K562 (cell line): ENCODE results near the gene MYLIP. TPM values are rescaled to one million over a fixed set of nuclear protein-coding genes. Genes with fewer than 3 reads are reported as not detected.
A peak's percentile ranks its signal among the peaks of the same experiment; 100 is the strongest.
"Not testable (repeated sequence)": the region's sequence is repeated elsewhere in the genome, so short reads cannot be mapped to it uniquely, and the experiment has no call there.

Source experiments
- ATAC-seq: fragments of 200-7000 bp; cut with Tn5 transposase; 3 replicates; pipeline ENCODE4 v1.9.1; 2020; ENCODE audit warnings: moderate library complexity
- BruUV-seq: library from RNA; stranded (reverse); fragments of 400-500 nt; replicated peaks from 2 replicates; lab custom pipeline; 2021; lab: Mats Ljungman, UMichigan
- CTCF ChIA-PET: fragments of 300-600 bp; formaldehyde crosslinking; extraction: SDS; loops from one replicate; lab custom pipeline; 2021; ENCODE audit warnings: low intra/inter-chr PET ratio; lab: Yijun Ruan, JAX
- POLR2A ChIA-PET: fragments of 300-600, 350-650 bp; sonication (Branson Sonifier 250); formaldehyde crosslinking; extraction: SDS; loops from one replicate; lab custom pipeline; 2021; ENCODE audit warnings: antibody characterized with exemption, inconsistent platforms; lab: Yijun Ruan, JAX
- DNase-seq, 4 experiments: peaks; one replicate each; pipeline versions ENCODE4 v3.0.0 to v3.0.0-alpha.2; 2011 to 2018; ENCODE audit warnings: low spot score in 3 of 4, mixed read lengths in 3 of 4; ENCODE audit errors: extremely low read depth in 1 of 4
- FAIRE-seq: peaks from 2 replicates; lab custom pipeline; 2011; peaks lifted over from hg19 to GRCh38; lab: Jason Lieb, UNC
- H2AFZ ChIP-seq: 2 replicates; pipeline ENCODE4 v1.6.0; 2011; ENCODE audit warnings: low read depth, low read length, control low read depth, inconsistent platforms
- H3K27ac ChIP-seq: fragments of 200-600 bp; 3 replicates; pipeline ENCODE4 v1.8.0; 2011; ENCODE audit warnings: low read depth, mild to moderate bottlenecking, control low read depth, inconsistent platforms, low read length, moderate library complexity, mixed read lengths; ENCODE audit errors: extremely low read depth
- H3K27me3 ChIP-seq, 2 experiments: fragments of 300-600 bp in 1 of 2; 2 replicates in 1 of 2; 3 replicates in 1 of 2; pipeline versions ENCODE4 v1.6.0 to v1.8.0; 2011; ENCODE audit warnings: inconsistent platforms in 2 of 2, low read length in 2 of 2, mild to moderate bottlenecking in 1 of 2, mixed read lengths in 1 of 2, moderate library complexity in 1 of 2; ENCODE audit not compliant: control insufficient read depth in 2 of 2, insufficient read depth in 2 of 2
- H3K36me3 ChIP-seq: fragments of 300-600 bp; 3 replicates; pipeline ENCODE4 v1.8.0; 2011; ENCODE audit warnings: mild to moderate bottlenecking, low read length, inconsistent platforms; ENCODE audit not compliant: control insufficient read depth, insufficient read depth
- H3K4me1 ChIP-seq, 2 experiments: fragments of 200-600 bp in 1 of 2; replicated peaks in 1 of 2; 2 replicates in 1 of 2; 3 replicates in 1 of 2; pipeline versions ENCODE4 v1.5.1 to v1.8.0; 2011; ENCODE audit warnings: inconsistent platforms in 2 of 2, low read length in 2 of 2, mild to moderate bottlenecking in 1 of 2, mixed read lengths in 1 of 2, moderate library complexity in 1 of 2; ENCODE audit not compliant: control insufficient read depth in 2 of 2, insufficient read depth in 2 of 2
- H3K4me2 ChIP-seq: 2 replicates; pipeline ENCODE4 v1.6.1; 2011; ENCODE audit warnings: low read length, control low read depth, inconsistent platforms, mixed read lengths; ENCODE audit not compliant: insufficient read depth
- H3K4me3 ChIP-seq: fragments of 200-600 bp; sonication (generic), shearing (Covaris generic); 2 replicates; pipeline ENCODE4 v1.5.1; 2016; ENCODE audit warnings: control low read depth, inconsistent platforms
- H3K79me2 ChIP-seq: fragments of 200-600 bp; 3 replicates; pipeline ENCODE4 v1.8.0; 2011; ENCODE audit warnings: low read length, inconsistent platforms; ENCODE audit not compliant: control insufficient read depth, insufficient read depth
- H3K9ac ChIP-seq, 2 experiments: 2 replicates each; pipeline versions ENCODE4 v1.6.0 to v1.6.1; 2011; ENCODE audit warnings: low read depth in 2 of 2, low read length in 2 of 2, control low read depth in 1 of 2, inconsistent platforms in 1 of 2, mild to moderate bottlenecking in 1 of 2, mixed read lengths in 1 of 2; ENCODE audit not compliant: insufficient read depth in 1 of 2
- H3K9me1 ChIP-seq: one replicate; pipeline ENCODE4 v1.6.0; 2011; ENCODE audit warnings: inconsistent platforms, mild to moderate bottlenecking, low read length, moderate library complexity; ENCODE audit not compliant: control insufficient read depth, insufficient read depth
- H3K9me3 ChIP-seq: replicated peaks from 2 replicates; pipeline ENCODE4 v1.5.1; 2011; ENCODE audit warnings: low read depth, low read length, inconsistent platforms; ENCODE audit not compliant: control insufficient read depth, insufficient read depth
- H4K20me1 ChIP-seq: replicated peaks from 2 replicates; pipeline ENCODE4 v1.6.1; 2011; ENCODE audit warnings: low read length, inconsistent platforms, mixed read lengths; ENCODE audit not compliant: control insufficient read depth, insufficient read depth
- BCOR ChIP-seq: fragments of 450-650 bp; IDR thresholded peaks from 2 replicates; pipeline ENCODE4 v1.6.1; 2016
- KDM1A ChIP-seq, 2 experiments: fragments of 450-650 bp; IDR thresholded peaks; 2 replicates each; pipeline ENCODE4 v1.6.1; 2016; ENCODE audit warnings: mild to moderate bottlenecking in 2 of 2
- RAD21 ChIP-seq, 2 experiments: fragments of 250-450 bp in 1 of 2; fragments of 450-650 bp in 1 of 2; sonication (Bioruptor Pico) in 1 of 2; formaldehyde crosslinking in 1 of 2; IDR thresholded peaks in 1 of 2; conservative IDR thresholded peaks in 1 of 2; 2 replicates each; pipeline versions ENCODE4 v1.4.0 to v1.8.0; 2020 to 2022; ENCODE audit warnings: mild to moderate bottlenecking in 2 of 2, moderate library complexity in 1 of 2
- ZEB2 ChIP-seq: fragments of 450-650 bp; IDR thresholded peaks from 2 replicates; pipeline ENCODE4 v1.6.1; 2016
- ZNF146 ChIP-seq: IDR thresholded peaks from one replicate; pipeline ENCODE4 v1.6.1; 2018; ENCODE audit warnings: missing compliant biosample characterization; ENCODE audit not compliant: unreplicated experiment
- WGBS: fragments of 100-300 bp; shearing (Covaris generic); methylation state at CpG from one replicate; pipeline ENCODE4 v1.1.6; 2016; ENCODE audit warnings: low coverage, mixed read lengths; ENCODE audit not compliant: insufficient coverage; ENCODE audit errors: missing lambda C conversion rate; 5-methylcytosine and 5-hydroxymethylcytosine counted together
- in situ Hi-C: fragments of 300-500 bp; cut with MboI; formaldehyde crosslinking; loops from 4 replicates; pipeline ENCODE4 v1.15.0; 2018; ENCODE audit warnings: inconsistent platforms, mixed read lengths
- intact Hi-C: fragments of 100-400 bp; cut with micrococcal nuclease; formaldehyde crosslinking; loops from 2 replicates; pipeline ENCODE4 v1.14.2; 2022
- polyA plus RNA-seq, 8 experiments: library from polyadenylated mRNA; depleted of rRNA in 4 of 8; stranded (reverse) in 5 of 8; unstranded in 3 of 8; fragments of >200 nt; fragmentation: Nextera tagmentation in 2 of 8; fragmentation: Illumina TruSeq in 1 of 8; extraction: Ambion mirVana in 2 of 8; extraction: Trizol in 1 of 8; gene quantifications; 2 replicates each; pipeline versions ENCODE4 v1.2.1 to v1.2.3, GENCODE V29; 2011 to 2014; ENCODE audit warnings: inconsistent platforms in 1 of 8, missing spikeins in 1 of 8
- total RNA-seq, 7 experiments: library from RNA; depleted of rRNA in 6 of 7; stranded (reverse); fragments of >200 nt in 6 of 7; fragmentation: Illumina TruSeq in 2 of 7; extraction: Trizol in 2 of 7; gene quantifications; 2 replicates each; pipeline versions ENCODE4 v1.2.1 to v1.2.3, GENCODE V29; 2011 to 2021; ENCODE audit warnings: low replicate concordance in 1 of 7

Gene MYLIP
- total and polyA plus RNA-seq, 9 of the 15 experiments (the other 6 are each of a cell fraction or from before 2014, with no cell fraction given) = 10.8 to 43.5 (median 31.5) TPM

DNA sequence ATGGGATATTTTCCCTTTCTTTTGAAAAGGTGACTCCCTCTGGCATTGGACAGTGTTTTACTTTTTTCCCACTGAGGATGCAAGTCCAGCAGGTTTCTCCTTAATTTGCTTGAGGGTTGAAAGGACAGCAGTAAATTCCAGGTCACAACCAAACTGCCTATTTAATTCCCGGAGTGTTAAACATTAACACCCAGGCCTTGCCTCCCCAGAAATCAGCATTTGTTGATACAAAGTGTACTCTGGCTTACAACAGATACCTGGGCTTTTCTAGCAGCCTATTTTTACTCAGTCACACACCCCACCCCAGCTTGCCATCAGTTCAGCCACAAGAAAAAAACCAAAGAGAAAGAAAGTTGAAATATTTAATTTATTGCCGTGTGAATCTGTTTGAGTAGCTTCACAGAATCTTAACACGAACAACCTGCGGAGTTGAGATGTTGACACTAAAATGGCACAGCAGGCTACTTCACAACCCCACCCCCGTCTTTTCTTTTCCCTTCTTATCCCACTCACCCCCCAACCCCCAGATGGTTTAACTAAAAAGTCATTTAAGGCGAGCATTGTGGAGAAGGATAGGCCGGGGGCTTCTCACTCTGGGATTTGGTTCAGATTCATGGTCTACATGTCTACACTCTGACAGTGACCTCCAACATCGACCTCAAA lies 45.7 kb downstream of the MYLIP start:
- Histone ChIP-seq H3K36me3 (no peaks in the 10 kb centered on the region), H2AFZ (peak overlapping the region; percentile 20; the same call in 1 of the 2 replicates), H3K9me1 (no peaks in the 10 kb centered on the region), H3K27me3 (no peaks in the 10 kb centered on the region), H3K9ac (no peak overlapping the region), H3K4me3 (no peak overlapping the region), H3K4me1 (no peaks in the 10 kb centered on the region; a peak in 1 of 5 replicates), H3K27ac (no peak overlapping the region), H3K79me2 (no peaks in the 10 kb centered on the region), H3K9me3 (no peaks in the 10 kb centered on the region; the same call in 1 of the 2 replicates), H3K4me2 (no peak overlapping the region), H4K20me1 (no peaks in the 10 kb centered on the region)
- DNase-seq (no peak), ATAC-seq (no peak), FAIRE-seq (no peak)
- intact Hi-C loops = no loop called here
- BruUV-seq = no TSS peak
- WGBS = 50% methylated on average over 8 of the region's 8 CpGs
- POLR2A ChIA-PET = interaction anchor here (0.8 to 1.5 kb wide), 4 partner anchors 11 to 43 kb away, joined by 3 to 5 read pairs (median 4); no protein-coding TSS in a partner anchor
- CTCF ChIA-PET = no interaction called here
- TF ChIP-seq ZEB2 (no peak), RAD21 (CRISPR knock-in tag; conservative IDR thresholded peaks at IDR 0.05 in 1 of 2, IDR thresholded peaks at IDR 0.05 in 1 of 2) (peak in 1 of 2 experiments; percentile 21; a peak in 1 of 4 replicates)
- in situ Hi-C loops = no loop called here

DNA sequence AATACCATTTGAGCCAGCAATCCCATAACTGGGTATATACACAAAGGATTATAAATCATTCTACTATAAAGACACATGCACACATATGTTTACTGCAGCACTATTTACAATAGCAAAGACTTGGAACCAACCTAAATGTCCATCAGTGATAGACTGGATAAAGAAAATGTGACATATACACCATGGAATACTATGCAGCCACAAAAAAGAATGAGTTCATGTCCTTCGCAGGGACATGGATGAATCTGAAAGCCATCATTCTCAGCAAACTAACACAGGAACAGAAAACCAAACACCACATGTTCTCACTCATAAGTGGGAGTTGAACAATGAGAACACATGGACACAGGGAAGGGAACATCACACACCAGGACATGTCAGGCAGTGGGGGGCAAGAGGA lies 47.7 kb downstream of the MYLIP start:
- TF ChIP-seq KDM1A (IDR thresholded peaks at IDR 0.05) (0 out of 4 replicates have a peak, but pooled peaks of 1 of the 2 experiments have one; percentile 30), ZNF146 (CRISPR knock-in tag) (peak; percentile 80), BCOR (peak; percentile 44; the same call in 1 of the 2 replicates)
- H3K36me3 ChIP-seq, POLR2A ChIA-PET, H3K4me1 ChIP-seq, CTCF ChIA-PET, H4K20me1 ChIP-seq, FAIRE-seq, H3K9me1 ChIP-seq, in situ Hi-C loops, H3K9ac ChIP-seq, ATAC-seq, DNase-seq, H3K27ac ChIP-seq, H3K9me3 ChIP-seq, BruUV-seq, H2AFZ ChIP-seq, intact Hi-C loops, H3K27me3 ChIP-seq, H3K4me3 ChIP-seq, H3K79me2 ChIP-seq, H3K4me2 ChIP-seq: not testable (repeated sequence)
- WGBS = 65% methylated on average over 1 of the region's 1 CpG
